NCI-H510A (cell line): Measurements from ENCODE around the gene UBFD1.
"Not testable (repeated sequence)": the region's sequence is repeated elsewhere in the genome, so short reads cannot be mapped to it uniquely, and the experiment has no call there.

Experiments
- DNase-seq: peaks from one replicate; lab custom pipeline; 2025; lab: John Stamatoyannopoulos, UW

The UBFD1 gene

DNA sequence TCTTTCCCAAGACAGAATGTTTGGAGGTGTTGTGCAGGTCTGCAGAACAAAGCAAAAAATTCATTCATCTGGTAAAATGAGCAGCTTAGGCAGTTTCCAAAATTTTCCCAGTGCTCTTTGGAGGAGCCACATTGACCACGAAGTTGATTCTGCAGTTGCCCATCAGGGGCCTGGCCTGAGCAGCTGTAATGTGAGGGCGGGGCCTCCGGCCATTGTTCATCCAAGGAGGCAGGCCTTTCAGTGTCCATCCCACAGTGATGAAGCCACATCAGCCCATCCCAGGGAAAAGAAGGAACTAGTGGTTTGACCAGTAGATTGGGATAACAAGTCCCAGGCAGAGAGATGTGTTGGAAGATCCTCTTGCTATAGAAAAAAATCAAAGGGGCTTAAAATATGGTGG is 10.1 kb downstream of the UBFD1 start:
- DNase-seq, result no peak

DNA sequence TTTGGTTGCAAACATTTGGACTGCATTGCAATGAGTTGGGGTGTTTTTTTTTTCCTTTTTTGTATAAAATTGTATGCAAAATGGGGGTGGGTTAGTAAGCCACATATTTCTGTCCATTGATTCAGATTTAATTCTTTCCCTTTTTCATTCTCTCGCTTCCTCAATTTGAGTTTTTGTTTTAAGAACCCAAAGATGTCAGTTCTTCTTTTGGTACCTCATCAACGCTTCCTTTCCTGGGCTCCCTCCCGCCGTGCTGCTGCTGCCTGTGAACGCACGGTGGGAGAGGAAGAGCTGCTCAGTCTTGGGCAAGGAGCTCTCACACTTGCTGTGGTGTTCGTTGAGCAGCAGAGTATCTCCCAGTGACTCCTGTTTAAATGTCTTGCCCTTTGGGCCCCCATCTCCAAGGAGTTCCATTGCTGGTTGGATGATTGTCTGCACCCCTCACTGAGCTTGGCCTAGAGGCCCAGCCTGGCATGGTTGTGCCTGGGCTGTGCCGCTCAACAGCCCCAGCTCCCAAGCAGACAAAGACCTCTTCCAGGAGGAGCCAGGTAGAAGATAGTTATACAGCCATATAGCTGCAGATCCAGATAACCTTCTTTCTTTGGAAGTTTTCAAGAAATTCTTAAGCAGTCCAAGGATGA is 13.6 kb downstream of the UBFD1 start:
- no peak for DNase-seq

GRCh38 chr16:23571895-23572294 is 14.4 kb downstream of the UBFD1 start:
- no peak for DNase-seq

GRCh38 chr16:23572394-23572793 is 14.9 kb downstream of the UBFD1 start:
- no peak for DNase-seq

- DNase-seq, result no peak
Observed at GRCh38 chr16:23573817-23574216, 16.3 kb downstream of the UBFD1 start.

DNA sequence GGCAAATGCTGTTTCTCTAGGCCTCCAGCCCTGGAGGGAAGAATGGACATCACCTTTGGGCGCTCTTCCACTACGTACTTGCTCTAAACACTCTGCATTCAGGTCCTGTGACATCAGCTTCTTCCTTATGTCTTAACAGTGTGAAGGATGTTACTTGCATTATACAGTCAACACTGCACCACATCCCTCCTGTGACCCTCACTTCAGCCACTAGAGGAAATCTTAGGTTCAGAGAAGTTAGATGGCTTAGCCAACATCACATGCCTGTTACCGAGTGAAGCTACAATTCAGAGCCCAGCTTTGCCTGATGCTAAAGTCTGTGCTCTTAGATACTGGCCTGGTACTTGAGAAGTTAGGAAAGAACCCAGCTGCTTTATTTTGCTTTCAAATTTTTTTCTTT is 18.3 kb downstream of the UBFD1 start:
- no peak for DNase-seq

- DNase-seq, result no peak
Observed at GRCh38 chr16:23577493-23577892, 20.0 kb downstream of the UBFD1 start.

DNA sequence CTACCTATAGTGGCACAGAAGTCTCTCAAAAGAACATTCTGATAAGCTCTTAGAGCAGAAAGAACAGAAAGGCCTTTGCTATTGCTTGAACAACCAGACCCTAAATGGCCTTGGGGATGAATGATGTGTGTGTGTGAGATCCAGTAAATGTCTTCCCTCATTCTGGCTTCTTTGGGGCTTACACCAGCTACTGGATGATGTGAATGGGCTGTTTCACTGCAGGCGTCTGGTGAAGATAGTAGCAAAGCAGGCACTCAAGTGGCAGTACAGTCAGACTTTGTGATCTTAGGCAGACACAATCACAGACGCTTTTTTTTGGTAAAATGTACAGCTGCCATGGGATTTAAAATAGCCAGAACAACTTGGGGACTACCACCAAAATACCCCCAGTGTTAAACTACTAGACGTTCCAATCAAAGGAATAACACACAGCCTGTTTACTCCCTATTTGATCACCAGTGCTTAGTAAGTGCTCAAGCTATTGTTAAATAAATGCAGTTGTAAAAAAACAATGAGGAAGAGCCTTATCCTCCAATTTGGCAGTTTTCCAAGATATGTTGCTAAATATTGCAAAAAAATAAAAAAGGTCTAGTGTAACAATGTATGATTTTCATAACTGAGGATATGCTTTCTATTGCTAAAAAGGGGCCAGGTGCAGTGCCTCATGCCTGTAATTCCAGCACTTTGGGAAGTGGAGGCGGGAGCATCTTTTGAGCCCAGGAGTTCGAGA is 20.7 kb downstream of the UBFD1 start:
- DNase-seq, result no peak

DNA sequence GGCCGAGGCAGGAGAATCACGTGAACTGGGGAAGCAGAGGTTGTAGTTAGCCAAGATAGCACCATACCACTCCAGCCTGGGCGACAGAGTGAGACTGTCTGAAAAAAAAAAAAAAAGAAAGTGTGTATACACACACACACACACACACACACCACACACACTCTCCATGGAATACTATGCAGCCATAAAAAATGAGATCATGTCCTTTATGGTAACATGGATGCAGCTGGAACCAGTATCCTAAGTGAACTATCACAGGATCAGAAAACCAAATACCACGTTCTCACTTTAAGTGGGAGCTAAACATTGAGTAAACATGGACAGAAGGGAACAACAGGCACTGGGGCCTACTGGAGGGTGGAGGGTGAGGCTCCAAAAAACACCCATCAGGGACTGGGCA is 21.8 kb downstream of the UBFD1 start:
- DNase-seq, result no peak

DNA sequence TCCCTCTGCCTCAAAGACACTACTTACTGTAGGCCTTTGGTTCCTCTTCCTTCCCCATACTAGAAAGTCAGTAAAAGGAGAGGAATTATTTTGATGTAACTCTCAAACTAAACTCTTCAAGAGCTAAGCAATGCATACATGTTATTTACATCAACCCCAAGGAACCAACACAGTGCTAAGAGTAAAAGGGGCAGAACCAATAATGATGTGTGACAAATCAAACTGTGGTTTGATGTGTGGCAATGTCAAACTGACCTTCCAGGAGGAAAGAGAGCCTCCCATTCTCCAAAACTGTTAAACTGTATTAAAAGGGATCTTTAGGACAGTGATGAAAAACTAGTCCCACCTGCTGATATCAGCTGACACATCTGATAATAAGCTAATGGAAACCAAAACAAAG is 22.9 kb downstream of the UBFD1 start:
- DNase-seq, result no peak

- no peak for DNase-seq
Observed at GRCh38 chr16:23581764-23582163, 24.2 kb downstream of the UBFD1 start.

GRCh38 chr16:23583271-23583670 is 25.7 kb downstream of the UBFD1 start:
- DNase-seq, result not testable (repeated sequence)

- DNase-seq, result no peak
Observed at GRCh38 chr16:23584186-23585076, 26.9 kb downstream of the UBFD1 start.

GRCh38 chr16:23587726-23588125 is 30.2 kb downstream of the UBFD1 start:
- no peak for DNase-seq

DNA sequence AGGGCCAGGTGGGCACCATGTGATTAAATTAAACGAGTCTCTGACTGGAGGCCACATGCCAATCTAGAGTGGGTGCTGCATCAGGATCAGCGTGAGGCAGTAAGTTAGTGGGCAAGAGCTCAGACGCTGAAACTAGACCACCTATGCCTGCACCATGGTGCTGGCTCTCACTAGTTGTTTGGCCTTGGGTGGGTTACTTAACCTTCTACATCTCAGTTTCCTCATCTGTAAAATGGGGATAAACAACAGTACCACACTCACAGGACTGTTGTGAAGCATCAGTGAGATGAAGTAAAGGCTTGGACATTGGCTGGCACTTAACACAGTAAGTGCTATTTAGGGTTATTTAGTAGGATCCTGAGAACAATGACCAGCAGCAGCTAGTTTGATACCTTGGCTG is 32.7 kb downstream of the UBFD1 start:
- DNase-seq, result no peak

DNA sequence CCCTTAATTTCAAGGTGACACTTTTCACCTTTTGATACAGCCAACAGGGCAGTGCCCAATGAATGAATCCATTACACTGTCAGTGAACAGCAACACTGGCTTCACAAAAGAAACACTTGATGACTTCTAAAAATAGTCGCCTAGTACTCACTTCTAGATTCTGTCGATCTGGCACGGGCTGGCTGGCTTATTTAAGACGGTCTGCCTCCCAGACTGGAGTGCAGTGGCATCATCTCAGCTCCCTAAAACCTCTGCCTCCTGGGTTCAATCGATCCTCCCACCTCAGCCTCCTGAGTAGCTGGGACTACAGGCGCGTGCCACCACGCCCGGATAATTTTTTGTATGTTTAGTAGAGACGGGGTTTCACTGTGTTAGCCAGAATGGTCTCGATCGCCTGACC is 36.7 kb downstream of the UBFD1 start:
- DNase-seq, result no peak

GRCh38 chr16:23595246-23595950 is 37.9 kb downstream of the UBFD1 start:
- DNase-seq, result no peak

DNA sequence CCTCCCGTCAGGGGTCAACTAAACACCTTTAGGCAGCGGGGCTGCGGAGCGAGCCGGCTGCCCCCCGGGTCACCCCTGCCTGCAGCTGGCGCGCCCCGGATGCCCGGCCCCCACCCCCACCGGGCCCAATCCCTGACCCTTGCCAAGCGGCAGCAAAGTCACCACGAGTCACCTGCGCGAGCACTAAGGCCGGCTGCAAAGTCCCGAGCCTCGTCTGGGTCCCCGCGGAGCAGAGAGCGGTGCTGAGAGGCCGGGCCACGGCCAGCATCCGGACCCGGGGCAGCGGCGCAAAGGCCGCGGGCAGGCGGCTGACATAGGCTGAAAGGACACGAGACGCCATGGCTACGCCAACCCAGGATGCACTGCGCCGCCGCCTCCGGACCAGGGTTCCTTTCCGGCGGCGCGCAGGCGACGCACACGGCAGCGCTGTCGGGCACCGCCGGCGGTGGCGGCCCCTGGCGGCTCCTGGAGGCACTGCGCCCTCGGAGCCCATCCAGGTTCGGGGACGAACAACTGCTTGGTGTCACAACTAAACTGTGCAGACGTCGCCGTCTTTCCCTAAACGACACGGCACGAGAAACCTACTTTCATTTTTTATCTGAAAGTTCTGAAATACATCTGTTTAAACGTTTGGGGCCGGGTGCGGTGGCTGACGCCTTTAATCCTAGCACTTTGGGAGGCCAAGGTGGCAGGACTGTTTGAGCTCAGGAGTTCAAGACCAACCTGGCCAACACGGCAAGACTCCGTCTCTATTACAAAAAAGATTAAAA is 38.6 kb downstream of the UBFD1 start, which contains the start of gene NDUFAB1:
Gene NDUFAB1 (minus strand): TSS at position 366 of the 770 bp plus-strand sequence. CDS start 26 bp downstream, at position 340.
- DNase-seq, result peak; percentile 82

- peak; percentile 8 for DNase-seq
Observed at GRCh38 chr16:23597003-23597756, 39.7 kb downstream of the UBFD1 start.

DNA sequence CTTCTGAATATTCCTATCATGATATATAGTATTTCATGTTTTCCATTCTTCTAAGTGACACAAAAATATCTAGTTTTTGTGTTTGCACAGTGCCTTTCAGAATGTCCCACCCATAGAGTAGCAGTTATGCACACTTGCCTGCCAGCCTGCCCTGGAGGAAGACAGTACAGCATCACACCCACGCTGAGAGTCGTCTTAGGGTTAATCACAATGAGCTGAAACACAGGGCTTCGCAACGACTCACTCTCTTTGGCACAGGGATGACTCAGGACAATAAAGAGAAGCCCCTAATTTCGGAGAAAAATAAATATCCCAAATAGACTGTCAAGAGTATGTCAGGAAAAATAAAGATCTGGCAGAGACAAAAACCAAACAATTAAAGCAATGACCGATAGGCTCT is 50.2 kb downstream of the UBFD1 start:
- DNase-seq, result no peak

DNA sequence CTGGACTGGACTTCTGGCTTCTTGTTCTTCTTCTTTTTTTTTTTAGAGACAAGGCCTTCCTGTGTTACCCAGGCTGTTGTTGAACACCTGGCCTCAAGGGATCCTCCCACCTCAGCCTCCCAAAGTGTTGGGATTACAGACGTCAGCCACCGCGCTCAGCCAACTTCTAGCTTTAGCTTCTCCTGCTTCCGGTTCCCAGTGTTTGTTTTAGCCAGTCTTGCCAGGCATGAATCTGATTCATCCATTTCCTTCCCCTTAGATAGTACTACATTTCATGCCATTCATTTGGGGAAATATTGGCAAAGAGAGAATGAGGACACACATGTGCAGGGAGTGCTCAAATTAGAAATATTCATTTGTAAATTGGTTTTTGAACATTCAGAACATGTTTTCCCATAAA is 50.7 kb downstream of the UBFD1 start:
- DNase-seq, result no peak
